SK-N-SH (cell line): ENCODE data around the gene ARHGAP5. TPM values are rescaled to one million over a fixed set of nuclear protein-coding genes. Genes with fewer than 3 reads are reported as not detected.

ENCODE experiments used
- CTCF ChIA-PET: fragments of 300-600, 350-600 bp; formaldehyde crosslinking; extraction: SDS; loops from one replicate; lab custom pipeline; 2021; lab: Yijun Ruan, JAX
- POLR2A ChIA-PET: fragments of 350-600 bp; sonication (Branson Sonifier 250); formaldehyde crosslinking; extraction: SDS; loops from one replicate; lab custom pipeline; 2020; ENCODE audit warnings: antibody characterized with exemption, inconsistent platforms; lab: Yijun Ruan, JAX
- DNase-seq: peaks from one replicate; pipeline ENCODE4 v3.0.0; 2012
- H2AFZ ChIP-seq: fragments of 200-600 bp; sonication (generic); 2 replicates; pipeline ENCODE4 v1.8.1; 2016; ENCODE audit warnings: antibody characterized with exemption, mild to moderate bottlenecking, low read depth
- H3F3A ChIP-seq: fragments of 200-600 bp; sonication (generic); replicated peaks from 2 replicates; pipeline ENCODE3; 2016; ENCODE audit warnings: antibody characterized with exemption, mild to moderate bottlenecking; ENCODE audit not compliant: insufficient read depth
- H3K27ac ChIP-seq, 2 experiments: fragments of 200-500 bp in 1 of 2; fragments of 200-600 bp in 1 of 2; sonication (Bioruptor generic) in 1 of 2; sonication (generic), shearing (Covaris generic) in 1 of 2; 2 replicates each; pipeline versions ENCODE4 v1.5.1 to v1.6.1; 2014 to 2016; ENCODE audit warnings: low read depth in 2 of 2, inconsistent platforms in 1 of 2, low read length in 1 of 2, mild to moderate bottlenecking in 1 of 2, mixed read lengths in 1 of 2
- H3K27me3 ChIP-seq: fragments of 200-600 bp; sonication (generic), shearing (Covaris generic); 2 replicates; pipeline ENCODE4 v1.6.1; 2016; ENCODE audit warnings: mixed run types; ENCODE audit not compliant: insufficient read depth
- H3K36me3 ChIP-seq, 2 experiments: fragments of 200-500 bp in 1 of 2; fragments of 200-600 bp in 1 of 2; sonication (Bioruptor generic) in 1 of 2; sonication (generic) in 1 of 2; replicated peaks in 1 of 2; 2 replicates each; pipeline versions ENCODE3 to v1.5.1; 2014 to 2016; ENCODE audit warnings: low read length in 1 of 2, mild to moderate bottlenecking in 1 of 2; ENCODE audit not compliant: insufficient read depth in 2 of 2, control insufficient read depth in 1 of 2
- H3K4me1 ChIP-seq, 2 experiments: fragments of 200-500 bp in 1 of 2; fragments of 200-600 bp in 1 of 2; sonication (Bioruptor generic) in 1 of 2; sonication (generic), shearing (Covaris generic) in 1 of 2; 2 replicates each; pipeline versions ENCODE4 v1.5.1 to v1.6.1; 2014 to 2016; ENCODE audit warnings: low read depth in 1 of 2, low read length in 1 of 2, mixed run types in 1 of 2; ENCODE audit not compliant: insufficient read depth in 2 of 2, control insufficient read depth in 1 of 2
- H3K4me2 ChIP-seq: fragments of 200-600 bp; sonication (generic), shearing (Covaris generic); 2 replicates; pipeline ENCODE4 v1.6.1; 2017; ENCODE audit warnings: mixed run types
- H3K4me3 ChIP-seq, 2 experiments: fragments of 200-500 bp in 1 of 2; fragments of 200-600 bp in 1 of 2; sonication (Bioruptor generic) in 1 of 2; sonication (generic), shearing (Covaris generic) in 1 of 2; 2 replicates each; pipeline versions ENCODE4 v1.5.1 to v1.8.1; 2014 to 2016; ENCODE audit warnings: low read depth in 2 of 2, inconsistent platforms in 1 of 2, low read length in 1 of 2, mild to moderate bottlenecking in 1 of 2, mixed read lengths in 1 of 2, moderate library complexity in 1 of 2
- H3K79me2 ChIP-seq: fragments of 200-600 bp; sonication (generic); 2 replicates; pipeline ENCODE4 v1.8.1; 2017; ENCODE audit warnings: mild to moderate bottlenecking; ENCODE audit not compliant: insufficient read depth
- H3K9ac ChIP-seq: fragments of 200-600 bp; sonication (generic); 2 replicates; pipeline ENCODE4 v1.6.1; 2017; ENCODE audit warnings: mixed run types
- H3K9me2 ChIP-seq: fragments of 200-600 bp; sonication (generic); 2 replicates; pipeline ENCODE4 v1.6.1; 2017; ENCODE audit warnings: mixed run types
- H3K9me3 ChIP-seq: fragments of 200-600 bp; sonication (generic); 2 replicates; pipeline ENCODE4 v1.6.1; 2017; ENCODE audit warnings: mixed run types, mild to moderate bottlenecking, moderate library complexity
- H4K20me1 ChIP-seq: fragments of 200-600 bp; sonication (generic); 2 replicates; pipeline ENCODE4 v1.6.1; 2017; ENCODE audit warnings: mild to moderate bottlenecking, mixed run types; ENCODE audit not compliant: insufficient read depth
- ELF1 ChIP-seq: IDR thresholded peaks from 2 replicates; pipeline ENCODE4 v1.4.0; 2012
- EP300 ChIP-seq, 2 experiments: IDR thresholded peaks; 2 replicates each; pipeline versions ENCODE4 v1.4.0 to v1.6.1; 2012; ENCODE audit warnings: borderline replicate concordance in 1 of 2, low read depth in 1 of 2, low read length in 1 of 2
- FOXM1 ChIP-seq: IDR thresholded peaks from 2 replicates; pipeline ENCODE4 v1.4.0; 2012; ENCODE audit warnings: low read depth, mild to moderate bottlenecking
- GATA2 ChIP-seq: sonication (generic); formaldehyde crosslinking; IDR thresholded peaks from 2 replicates; pipeline ENCODE4 v1.5.0; 2020; ENCODE audit warnings: mild to moderate bottlenecking, missing genetic modification reagents
- MEF2A ChIP-seq: IDR thresholded peaks from 2 replicates; pipeline ENCODE4 v1.4.0; 2012; ENCODE audit warnings: low read depth, borderline replicate concordance
- MXI1 ChIP-seq: IDR thresholded peaks from 2 replicates; pipeline ENCODE4 v1.6.1; 2012; ENCODE audit warnings: mild to moderate bottlenecking, low read depth, low read length, improper control_type of control experiment
- NFIC ChIP-seq: IDR thresholded peaks from 2 replicates; pipeline ENCODE4 v1.4.0; 2012; ENCODE audit warnings: borderline replicate concordance
- PBX3 ChIP-seq: IDR thresholded peaks from 2 replicates; pipeline ENCODE4; 2012
- RCOR1 ChIP-seq: fragments of 150-350 bp; IDR thresholded peaks from 2 replicates; pipeline ENCODE4 v1.6.1; 2017; ENCODE audit warnings: antibody characterized with exemption, low read length
- RXRA ChIP-seq: IDR thresholded peaks from 2 replicates; pipeline ENCODE4 v1.4.0; 2012; ENCODE audit warnings: low read depth, mild to moderate bottlenecking, borderline replicate concordance
- SIN3A ChIP-seq: IDR thresholded peaks from 2 replicates; pipeline ENCODE4 v1.6.1; 2012; ENCODE audit warnings: low read depth, mild to moderate bottlenecking, low read length, moderate library complexity, borderline replicate concordance
- SMC3 ChIP-seq: IDR thresholded peaks from 2 replicates; pipeline ENCODE4 v1.6.1; 2012; ENCODE audit warnings: low read depth, low read length, improper control_type of control experiment
- TCF12 ChIP-seq: IDR thresholded peaks from 2 replicates; pipeline ENCODE4 v1.4.0; 2012
- TEAD4 ChIP-seq: IDR thresholded peaks from 2 replicates; pipeline ENCODE4 v1.4.0; 2012; ENCODE audit warnings: mild to moderate bottlenecking, borderline replicate concordance; ENCODE audit not compliant: insufficient read depth
- USF1 ChIP-seq: IDR thresholded peaks from 2 replicates; pipeline ENCODE4 v1.4.0; 2012; ENCODE audit warnings: low read depth, borderline replicate concordance
- YY1 ChIP-seq: IDR thresholded peaks from 2 replicates; pipeline ENCODE4 v1.4.0; 2012; ENCODE audit warnings: low read depth, mild to moderate bottlenecking
- ZBTB33 ChIP-seq: IDR thresholded peaks from 2 replicates; pipeline ENCODE4 v1.4.0; 2012; ENCODE audit warnings: low read depth, borderline replicate concordance
- WGBS: methylation state at CpG from one replicate; pipeline ENCODE4 v1.1.6; 2017; ENCODE audit warnings: low lambda C conversion rate; 5-methylcytosine and 5-hydroxymethylcytosine counted together
- polyA plus RNA-seq, 3 experiments: library from polyadenylated mRNA; depleted of rRNA; stranded (reverse); fragments of >200 nt; gene quantifications; 2 replicates each; pipeline ENCODE4 v1.2.3, GENCODE V29; 2012
- TF ChIP-seq, protein P1 (sequence below): fragments of 150-350 bp; IDR thresholded peaks from 2 replicates; pipeline ENCODE4 v1.6.1; 2017; ENCODE audit warnings: antibody characterized with exemption, low read length, low read depth, borderline replicate concordance

The ARHGAP5 gene
- polyA plus RNA-seq, 1 of the 3 experiments (the other 2 are of a cell fraction): 7.2 TPM

- peak overlapping the region; percentile 74; the same call in 1 of the 2 replicates for H3K9ac ChIP-seq
- H3K36me3 ChIP-seq: no peaks in the 10 kb centered on the region
- peak overlapping the region; percentile 59 to 95; a peak in 3 of 4 replicates for H3K27ac ChIP-seq
- peak overlapping the region; percentile 78 for H3K4me3 ChIP-seq
- H3K27me3 ChIP-seq: no peaks in the 10 kb centered on the region
- H3K79me2 ChIP-seq: no peaks in the 10 kb centered on the region
- peak overlapping the region; percentile 89 for H2AFZ ChIP-seq
- H3F3A ChIP-seq: peaks cover 11% of the 10 kb centered on the region
- H3K9me3 ChIP-seq: no peaks in the 10 kb centered on the region
- peaks cover 0 to 6% of the 10 kb centered on the region in 2 experiments; a peak in 2 of 4 replicates for H3K4me1 ChIP-seq
- WGBS: 17% methylated on average over 14 of the region's 14 CpGs
- peak; percentile 30 for DNase-seq
- no peaks in the 10 kb centered on the region for H3K9me2 ChIP-seq
- H3K4me2 ChIP-seq: peak overlapping the region; percentile 81
- CTCF ChIA-PET: interaction anchor here (0.9 to 1.5 kb wide), 4 partner anchors 21 to 996 kb away, joined by 3 to 5 read pairs (median 4); partner anchors contain the start of gene HECTD1
- no peaks in the 10 kb centered on the region for H4K20me1 ChIP-seq
- POLR2A ChIA-PET: interaction anchor here (0.8 to 2.0 kb wide), 3 partner anchors 126 to 784 kb away, joined by 3 to 7 read pairs (median 3); partner anchors contain the start of genes ARHGAP5 and HEATR5A
- TF ChIP-seq ELF1: no peak
- 0 out of 2 replicates have a peak, but pooled peaks have one; percentile 20 for TF ChIP-seq YY1
- no peak for TF ChIP-seq EP300 (IDR thresholded peaks at IDR 0.05; ENCODE audit: borderline replicate concordance in 1 of 2, low read depth in 1 of 2, low read length in 1 of 2)
Observed at GRCh38 chr14:32203928-32204357, 126.8 kb downstream of the ARHGAP5 start.

DNA sequence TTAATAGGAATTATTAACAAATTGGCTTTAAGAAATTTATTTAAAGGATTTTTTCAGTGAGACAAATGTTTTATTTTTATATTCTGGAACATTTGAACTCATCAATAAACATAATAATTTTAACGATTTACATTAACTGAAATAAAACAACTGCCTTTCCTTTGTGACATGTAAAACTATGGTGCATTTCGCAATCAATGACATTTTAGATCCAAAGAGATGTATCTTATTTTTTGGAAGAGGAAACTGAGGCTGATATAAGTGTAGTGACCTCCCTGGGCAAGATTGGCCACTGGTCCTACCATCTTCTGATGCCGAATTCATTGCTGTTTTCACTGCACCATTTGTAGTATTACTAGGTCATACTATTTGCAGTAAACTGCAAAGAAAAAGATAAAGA is 128.4 kb downstream of the ARHGAP5 start:
- Histone ChIP-seq H3F3A (peaks cover 18% of the 10 kb centered on the region), H3K4me1 (peaks cover 0 to 6% of the 10 kb centered on the region in 2 experiments; a peak in 2 of 4 replicates), H3K9me2 (no peaks in the 10 kb centered on the region), H3K9ac (no peak overlapping the region), H3K27ac (no peak overlapping the region), H4K20me1 (no peaks in the 10 kb centered on the region), H3K4me3 (no peak overlapping the region), H3K36me3 (no peaks in the 10 kb centered on the region), H2AFZ (no peak overlapping the region), H3K4me2 (no peak overlapping the region), H3K27me3 (no peaks in the 10 kb centered on the region), H3K9me3 (0 out of 2 replicates have a peak, but pooled peaks cover 3% of the 10 kb centered on the region), H3K79me2 (no peaks in the 10 kb centered on the region)
- no peak for DNase-seq
- TF ChIP-seq ZBTB33 (no peak), SMC3 (no peak), RXRA (no peak), MEF2A (no peak), USF1 (no peak), ELF1 (no peak), MXI1 (no peak), TEAD4 (no peak), FOXM1 (no peak), EP300 (IDR thresholded peaks at IDR 0.05; ENCODE audit: borderline replicate concordance in 1 of 2, low read depth in 1 of 2, low read length in 1 of 2) (no peak), TCF12 (no peak), PBX3 (no peak), RCOR1 (no peak), NFIC (no peak), GATA2 (CRISPR knock-in tag) (no peak), SIN3A (no peak)
- TF ChIP-seq, protein P1, sequence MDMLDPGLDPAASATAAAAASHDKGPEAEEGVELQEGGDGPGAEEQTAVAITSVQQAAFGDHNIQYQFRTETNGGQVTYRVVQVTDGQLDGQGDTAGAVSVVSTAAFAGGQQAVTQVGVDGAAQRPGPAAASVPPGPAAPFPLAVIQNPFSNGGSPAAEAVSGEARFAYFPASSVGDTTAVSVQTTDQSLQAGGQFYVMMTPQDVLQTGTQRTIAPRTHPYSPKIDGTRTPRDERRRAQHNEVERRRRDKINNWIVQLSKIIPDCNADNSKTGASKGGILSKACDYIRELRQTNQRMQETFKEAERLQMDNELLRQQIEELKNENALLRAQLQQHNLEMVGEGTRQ: no peak
- POLR2A ChIA-PET: no interaction called here
- CTCF ChIA-PET: interaction anchor here (1.2 to 1.6 kb wide), 3 partner anchors 9 to 264 kb away, joined by 3 to 6 read pairs (median 4); no protein-coding TSS in a partner anchor
- WGBS: 96% methylated on average over 3 of the region's 3 CpGs
